IMR-90 (cell line): ENCODE data around the gene FTO. TPM values are rescaled to one million over a fixed set of nuclear protein-coding genes. Genes with fewer than 3 reads are reported as not detected.

Source experiments
- ATAC-seq: fragments of 200-7000 bp; cut with Tn5 transposase; 2 replicates; pipeline ENCODE4 v1.9.1; 2020; ENCODE audit warnings: low read depth, mild to moderate bottlenecking, moderate library complexity
- BruUV-seq: library from RNA; stranded (reverse); fragments of 400-500 nt; replicated peaks from 2 replicates; lab custom pipeline; 2021; lab: Mats Ljungman, UMichigan
- CTCF ChIA-PET: fragments of 300-600 bp; formaldehyde crosslinking; extraction: SDS; loops from one replicate; lab custom pipeline; 2021; ENCODE audit warnings: antibody characterized with exemption; lab: Yijun Ruan, JAX
- POLR2A ChIA-PET: fragments of 300-600 bp; sonication (Branson Sonifier 250); formaldehyde crosslinking; loops from one replicate; lab custom pipeline; 2022; ENCODE audit warnings: antibody characterized with exemption; ENCODE audit not compliant: unreplicated experiment; lab: Charles Lee
- DNase-seq: peaks from one replicate; pipeline ENCODE4 v3.0.0; 2013
- H2AFZ ChIP-seq: replicated peaks from 2 replicates; pipeline ENCODE3; 2013; ENCODE audit warnings: low read length, mild to moderate bottlenecking; ENCODE audit not compliant: poor library complexity
- H2AK5ac ChIP-seq: 2 replicates; pipeline ENCODE4 v1.6.1; 2013; ENCODE audit warnings: low read depth, low read length, inconsistent platforms
- H2AK9ac ChIP-seq: replicated peaks from 2 replicates; pipeline ENCODE3; 2013; ENCODE audit warnings: mild to moderate bottlenecking, low read depth, low read length, moderate library complexity; ENCODE audit not compliant: poor library complexity
- H2BK120ac ChIP-seq: 2 replicates; pipeline ENCODE4 v1.6.1; 2013; ENCODE audit warnings: low read depth, low read length, inconsistent platforms
- H2BK15ac ChIP-seq: 3 replicates; pipeline ENCODE4 v1.6.1; 2013; ENCODE audit warnings: low read depth, low read length, inconsistent platforms
- H2BK20ac ChIP-seq: 2 replicates; pipeline ENCODE4 v1.6.1; 2013; ENCODE audit warnings: low read depth, mild to moderate bottlenecking, inconsistent platforms, low read length, moderate library complexity
- H2BK5ac ChIP-seq: 2 replicates; pipeline ENCODE4 v1.6.1; 2013; ENCODE audit warnings: mild to moderate bottlenecking, low read depth, low read length, inconsistent platforms; ENCODE audit not compliant: poor library complexity, severe bottlenecking
- H3K14ac ChIP-seq: replicated peaks from 2 replicates; pipeline ENCODE4 v1.6.1; 2013; ENCODE audit warnings: low read depth, low read length, inconsistent platforms
- H3K18ac ChIP-seq: 2 replicates; pipeline ENCODE4 v1.6.1; 2013; ENCODE audit warnings: low read depth, low read length, control low read depth
- H3K23ac ChIP-seq: 2 replicates; pipeline ENCODE4 v1.6.1; 2013; ENCODE audit warnings: low read depth, low read length, inconsistent platforms
- H3K27ac ChIP-seq: 2 replicates; pipeline ENCODE4 v1.5.1; 2013; ENCODE audit warnings: mild to moderate bottlenecking, control low read depth, low read length; ENCODE audit not compliant: insufficient read depth
- H3K27me3 ChIP-seq: 2 replicates; pipeline ENCODE4 v1.6.1; 2013; ENCODE audit warnings: low read length; ENCODE audit not compliant: control insufficient read depth, insufficient read depth
- H3K36me3 ChIP-seq: 2 replicates; pipeline ENCODE4 v1.6.1; 2013; ENCODE audit warnings: low read length, mixed read lengths; ENCODE audit not compliant: control insufficient read depth, insufficient read depth
- H3K4ac ChIP-seq: 2 replicates; pipeline ENCODE4 v1.6.1; 2013; ENCODE audit warnings: low read depth, low read length, inconsistent platforms
- H3K4me1 ChIP-seq: 2 replicates; pipeline ENCODE4 v1.6.1; 2013; ENCODE audit warnings: low read length, mixed read lengths; ENCODE audit not compliant: control insufficient read depth, insufficient read depth
- H3K4me2 ChIP-seq: 2 replicates; pipeline ENCODE4 v1.6.1; 2013; ENCODE audit warnings: low read depth, mild to moderate bottlenecking, control low read depth, low read length, moderate library complexity
- H3K4me3 ChIP-seq: 2 replicates; pipeline ENCODE4 v1.5.1; 2013; ENCODE audit warnings: low read depth, mild to moderate bottlenecking, control low read depth, low read length, moderate library complexity; ENCODE audit not compliant: insufficient read depth
- H3K56ac ChIP-seq: 2 replicates; pipeline ENCODE4 v1.6.1; 2013; ENCODE audit warnings: low read length, inconsistent platforms; ENCODE audit not compliant: insufficient read depth; ENCODE audit errors: extremely low read depth
- H3K79me1 ChIP-seq, 2 experiments: 2 replicates each; pipeline ENCODE4 v1.6.1; 2013; ENCODE audit warnings: low read length in 2 of 2, inconsistent platforms in 1 of 2, low read depth in 1 of 2
- H3K9ac ChIP-seq: 2 replicates; pipeline ENCODE4 v1.6.1; 2013; ENCODE audit warnings: low read depth, low read length, control low read depth
- H3K9me1 ChIP-seq: 2 replicates; pipeline ENCODE4 v1.6.1; 2013; ENCODE audit warnings: low read length, inconsistent platforms; ENCODE audit not compliant: insufficient read depth
- H3K9me3 ChIP-seq: 2 replicates; pipeline ENCODE4 v1.6.1; 2013; ENCODE audit warnings: low read length; ENCODE audit not compliant: control insufficient read depth, insufficient read depth
- H4K20me1 ChIP-seq: 2 replicates; pipeline ENCODE4 v1.6.1; 2013; ENCODE audit warnings: low read length, inconsistent platforms; ENCODE audit not compliant: insufficient read depth
- H4K5ac ChIP-seq: 2 replicates; pipeline ENCODE4 v1.6.1; 2013; ENCODE audit warnings: mild to moderate bottlenecking, low read depth, low read length, control low read depth
- H4K8ac ChIP-seq, 2 experiments: 2 replicates each; pipeline ENCODE4 v1.6.1; 2013; ENCODE audit warnings: low read depth in 2 of 2, low read length in 2 of 2, control low read depth in 1 of 2, inconsistent platforms in 1 of 2
- H4K91ac ChIP-seq: 2 replicates; pipeline ENCODE4 v1.6.1; 2013; ENCODE audit warnings: low read depth, low read length, inconsistent platforms; ENCODE audit not compliant: insufficient read depth
- BHLHE40 ChIP-seq: fragments of 150-350 bp; IDR thresholded peaks from 2 replicates; pipeline ENCODE4 v1.6.1; 2016; ENCODE audit warnings: mild to moderate bottlenecking, low read depth, low read length
- CEBPB ChIP-seq: IDR thresholded peaks from 2 replicates; pipeline ENCODE4 v1.6.1; 2012; ENCODE audit warnings: low read depth, low read length, improper control_type of control experiment
- CHD1 ChIP-seq: IDR thresholded peaks from 2 replicates; pipeline ENCODE4 v1.6.1; 2012; ENCODE audit warnings: low read depth, low read length, improper control_type of control experiment
- CTCF ChIP-seq: conservative IDR thresholded peaks from 2 replicates; pipeline ENCODE4 v1.5.1; 2012; ENCODE audit warnings: mild to moderate bottlenecking, low read depth, low read length, improper control_type of control experiment
- ELK1 ChIP-seq: fragments of 150-350 bp; IDR thresholded peaks from 2 replicates; pipeline ENCODE4 v1.6.1; 2016; ENCODE audit warnings: low read depth, mild to moderate bottlenecking, low read length, moderate library complexity, borderline replicate concordance
- FOS ChIP-seq: fragments of 150-350 bp; IDR thresholded peaks from 2 replicates; pipeline ENCODE4 v1.6.1; 2016; ENCODE audit warnings: low read depth, low read length
- MAFK ChIP-seq: IDR thresholded peaks from 2 replicates; pipeline ENCODE4 v1.6.1; 2012; ENCODE audit warnings: low read depth, low read length, improper control_type of control experiment
- MAZ ChIP-seq: IDR thresholded peaks from 2 replicates; pipeline ENCODE4 v1.6.1; 2012; ENCODE audit warnings: low read depth, mild to moderate bottlenecking, low read length, improper control_type of control experiment, moderate library complexity, borderline replicate concordance
- MXI1 ChIP-seq: IDR thresholded peaks from 2 replicates; pipeline ENCODE4 v1.6.1; 2012; ENCODE audit warnings: low read depth, mild to moderate bottlenecking, low read length, moderate library complexity, borderline replicate concordance
- POLR2A ChIP-seq: IDR thresholded peaks from 2 replicates; pipeline ENCODE4 v1.6.1; 2012; ENCODE audit warnings: mild to moderate bottlenecking, low read depth, low read length
- RAD21 ChIP-seq: IDR thresholded peaks from 2 replicates; pipeline ENCODE4 v1.6.1; 2012; ENCODE audit warnings: low read length, improper control_type of control experiment
- RCOR1 ChIP-seq: IDR thresholded peaks from 2 replicates; pipeline ENCODE4 v1.6.1; 2012; ENCODE audit warnings: mild to moderate bottlenecking, low read length, improper control_type of control experiment; ENCODE audit not compliant: insufficient replicate concordance
- RFX5 ChIP-seq: IDR thresholded peaks from 2 replicates; pipeline ENCODE4 v1.8.0; 2012; ENCODE audit warnings: low read depth, mild to moderate bottlenecking, low read length, moderate library complexity
- SMC3 ChIP-seq: fragments of 150-350 bp; IDR thresholded peaks from 2 replicates; pipeline ENCODE4 v1.6.1; 2016; ENCODE audit warnings: low read depth, mild to moderate bottlenecking, antibody characterized with exemption, low read length, moderate library complexity
- USF2 ChIP-seq: fragments of 150-350 bp; IDR thresholded peaks from 2 replicates; pipeline ENCODE4 v1.6.1; 2017; ENCODE audit warnings: mild to moderate bottlenecking, antibody characterized with exemption, low read length, low read depth
- WGBS, 2 experiments: methylation state at CpG; one replicate each; pipeline versions ENCODE4 v1.1.5 to v1.1.7; 2013; ENCODE audit warnings: missing lambda C conversion rate in 2 of 2; ENCODE audit not compliant: insufficient read length in 1 of 2; ENCODE audit errors: extremely low coverage in 2 of 2; 5-methylcytosine and 5-hydroxymethylcytosine counted together
- dilution Hi-C: fragments of 300-500 bp; cut with HindIII; formaldehyde crosslinking; loops from one replicate; pipeline ENCODE4 v1.14.3; 2018; ENCODE audit warnings: low sequenced_read_pairs; ENCODE audit not compliant: unreplicated experiment
- in situ Hi-C: fragments of 300-500 bp; cut with MboI; formaldehyde crosslinking; loops from 3 replicates; pipeline ENCODE4 v1.14.3; 2019; ENCODE audit warnings: low sequenced_read_pairs, inconsistent platforms, mixed read lengths
- intact Hi-C: fragments of 100-400 bp; cut with micrococcal nuclease; formaldehyde crosslinking; loops from 2 replicates; pipeline ENCODE4 v1.10.0; 2022
- polyA plus RNA-seq, 3 experiments: library from polyadenylated mRNA; depleted of rRNA; stranded (reverse); fragments of >200 nt; gene quantifications; 2 replicates each; pipeline ENCODE4 v1.2.3, GENCODE V29; 2012; ENCODE audit warnings: low replicate concordance in 1 of 3
- total RNA-seq: library from RNA; depleted of rRNA; stranded (reverse); fragments of >200 nt; gene quantifications from 2 replicates; pipeline ENCODE4 v1.2.3, GENCODE V29; 2012

The FTO gene
- total and polyA plus RNA-seq, 2 of the 4 experiments (the other 2 are of a cell fraction): 70.3 to 132 TPM

DNA sequence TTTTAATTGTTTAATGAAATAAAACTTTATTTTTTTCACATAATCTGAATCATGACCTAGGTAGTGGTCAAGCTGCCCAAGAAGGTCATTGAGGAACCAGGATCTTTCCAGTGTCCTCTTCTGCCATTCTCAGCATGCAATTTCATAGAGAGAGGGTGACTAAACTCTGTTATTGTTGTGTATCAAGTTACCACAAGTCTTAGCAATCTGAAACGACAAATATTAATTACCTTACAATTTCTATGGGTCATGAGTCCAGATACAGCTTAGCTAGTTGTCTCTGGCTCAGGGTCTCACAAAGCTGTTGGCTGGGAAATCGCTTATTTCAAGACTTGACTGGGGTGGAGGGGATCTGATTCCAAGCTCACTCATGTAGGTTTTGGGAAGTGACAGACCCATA lies 37.6 kb downstream of the FTO start:
- no peak overlapping the region for H2BK5ac ChIP-seq
- no peak overlapping the region for H3K23ac ChIP-seq
- no peak overlapping the region for H3K4me3 ChIP-seq
- in situ Hi-C loops (no loop called here), dilution Hi-C loops (no loop called here), intact Hi-C loops (no loop called here)
- H3K18ac ChIP-seq: no peak overlapping the region; the same call in 1 of the 2 replicates
- no peak overlapping the region for H3K4ac ChIP-seq
- H3K79me1 ChIP-seq: peaks cover 15 to 53% of the 10 kb centered on the region in 2 experiments
- H4K5ac ChIP-seq: no peak overlapping the region
- no peak overlapping the region for H2BK20ac ChIP-seq
- H4K91ac ChIP-seq: no peak overlapping the region; the same call in 1 of the 2 replicates
- no peak overlapping the region for H2AFZ ChIP-seq
- TF ChIP-seq MXI1 (no peak), MAZ (no peak), FOS (no peak), MAFK (no peak), POLR2A (no peak), CHD1 (no peak), USF2 (no peak), SMC3 (no peak), CTCF (no peak), RAD21 (no peak), CEBPB (no peak), ELK1 (no peak), RFX5 (no peak), BHLHE40 (no peak), RCOR1 (no peak)
- H2AK5ac ChIP-seq: no peak overlapping the region
- peaks cover 31% of the 10 kb centered on the region for H4K20me1 ChIP-seq
- H3K27me3 ChIP-seq: no peaks in the 10 kb centered on the region
- no peak for ATAC-seq
- DNase-seq: no peak
- no peak overlapping the region for H2BK120ac ChIP-seq
- H3K14ac ChIP-seq: no peak overlapping the region
- H3K9me1 ChIP-seq: peaks cover 8% of the 10 kb centered on the region; the same call in 1 of the 2 replicates
- no peaks in the 10 kb centered on the region for H3K9me3 ChIP-seq
- H3K56ac ChIP-seq: no peak overlapping the region
- CTCF ChIA-PET: interaction anchor here (0.8 kb wide), 1 partner anchor 50 kb away, joined by 3 read pairs; no protein-coding TSS in a partner anchor
- BruUV-seq: no TSS peak
- H3K27ac ChIP-seq: no peak overlapping the region
- 100% methylated on average over 1 of the region's 2 CpGs; no CpG with 5 or more reads in 1 of the 2 experiments for WGBS, 2 experiments
- H2BK15ac ChIP-seq: no peak overlapping the region
- POLR2A ChIA-PET: no interaction called here
- no peaks in the 10 kb centered on the region for H3K36me3 ChIP-seq
- no peak overlapping the region for H2AK9ac ChIP-seq
- H3K4me1 ChIP-seq: peaks cover 5% of the 10 kb centered on the region
- H3K4me2 ChIP-seq: no peak overlapping the region
- no peak overlapping the region for H3K9ac ChIP-seq
- H4K8ac ChIP-seq: no peak overlapping the region
